Globus pallidus (tissue), 1 donor: ENCODE data around the gene OLFM1.
"Not testable (repeated sequence)": the region's sequence is repeated elsewhere in the genome, so short reads cannot be mapped to it uniquely, and the experiment has no call there.

Experiments
- DNase-seq: peaks from one replicate; pipeline ENCODE4 v3.0.0-alpha.2; 2015; ENCODE audit warnings: low spot score

OLFM1 gene

DNA sequence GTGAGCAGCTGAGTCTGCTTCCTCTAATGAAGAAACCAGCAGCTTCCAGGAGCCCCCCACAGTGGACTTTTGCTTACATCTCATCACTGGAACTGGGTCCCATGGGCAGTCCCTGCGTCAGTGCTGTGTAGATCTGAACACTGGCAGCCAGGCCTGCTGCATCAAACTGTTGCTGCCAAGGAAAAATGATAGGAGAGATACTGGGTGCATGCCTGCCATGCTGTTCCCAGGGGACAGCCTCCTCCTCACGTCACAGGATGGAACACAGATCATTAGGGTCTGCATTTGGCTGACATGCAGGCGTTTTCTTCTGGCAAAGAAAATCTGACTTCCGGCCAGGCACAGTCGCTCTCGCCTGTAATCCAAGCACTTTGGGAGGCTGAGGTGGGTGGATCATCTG lies 67.9 kb downstream of the OLFM1 start:
- DNase-seq, result no peak

GRCh38 chr9:135156525-135157510 lies 69.3 kb downstream of the OLFM1 start:
- no peak for DNase-seq

GRCh38 chr9:135157856-135158563 lies 70.5 kb downstream of the OLFM1 start:
- DNase-seq, result no peak

- no peak for DNase-seq
These were observed 71.1 kb downstream of the OLFM1 start for GRCh38 chr9:135158564-135158937.

DNA sequence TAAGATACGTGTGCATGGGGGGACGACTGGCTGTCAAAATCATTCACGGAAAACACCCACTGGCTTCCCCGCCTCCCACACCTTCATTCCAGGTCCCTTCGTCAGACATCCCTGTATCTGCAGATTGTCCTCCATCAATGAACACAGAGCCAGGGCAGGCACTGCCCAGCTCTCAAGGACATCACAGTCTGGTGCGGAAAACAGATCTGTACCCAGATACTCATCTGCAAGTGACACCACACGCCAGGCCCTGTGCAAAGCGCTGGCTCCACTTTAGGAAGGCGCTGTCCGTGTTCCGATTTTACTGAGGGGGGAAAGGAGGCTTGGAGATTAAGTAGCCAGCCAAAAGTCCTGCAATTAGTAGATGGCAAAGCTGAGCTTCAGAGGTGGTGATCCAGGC lies 72.3 kb downstream of the OLFM1 start:
- no peak for DNase-seq

- DNase-seq, result no peak
These were observed 73.4 kb downstream of the OLFM1 start for GRCh38 chr9:135160862-135161261.

DNA sequence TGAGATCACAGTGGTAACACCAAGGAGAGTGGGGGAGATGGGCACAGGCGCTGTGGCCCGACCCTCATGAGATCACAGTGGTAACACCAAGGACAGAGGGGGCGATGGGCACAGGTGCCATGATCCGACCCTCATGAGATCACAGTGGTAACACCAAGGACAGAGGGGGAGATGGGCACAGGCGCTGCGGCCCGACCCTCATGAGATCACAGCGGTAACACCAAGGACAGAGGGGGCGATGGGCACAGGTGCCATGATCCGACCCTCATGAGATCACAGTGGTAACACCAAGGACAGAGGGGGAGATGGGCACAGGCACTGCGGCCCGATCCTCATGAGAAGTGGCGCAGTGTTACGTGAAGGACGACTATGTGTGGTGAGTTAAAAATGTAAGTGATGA lies 75.1 kb downstream of the OLFM1 start:
- DNase-seq, result not testable (repeated sequence)

- DNase-seq, result no peak
These were observed 75.7 kb downstream of the OLFM1 start for GRCh38 chr9:135163023-135163780.

DNA sequence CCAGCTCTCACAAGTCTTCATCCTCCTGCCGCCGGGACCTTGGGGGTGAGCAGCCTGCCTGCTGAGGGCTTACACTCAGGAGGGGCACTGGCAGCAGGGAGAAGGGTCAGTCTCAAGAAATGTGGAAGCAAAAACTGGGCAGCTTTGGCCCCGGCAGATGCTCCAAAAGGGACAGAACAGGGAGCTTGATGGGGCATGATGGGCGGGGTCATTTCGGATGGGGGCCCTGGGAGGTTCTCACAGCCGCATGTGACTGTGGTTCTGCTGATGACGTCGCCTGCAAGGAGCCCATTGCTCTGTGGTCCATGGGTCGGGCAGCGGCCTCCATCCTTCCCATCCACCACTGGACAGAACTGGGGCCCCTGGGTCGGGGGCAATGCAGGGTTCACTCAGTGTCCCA lies 76.6 kb downstream of the OLFM1 start:
- no peak for DNase-seq

- no peak for DNase-seq
These were observed 77.7 kb downstream of the OLFM1 start for GRCh38 chr9:135165003-135165711.

- no peak for DNase-seq
These were observed 78.5 kb downstream of the OLFM1 start for GRCh38 chr9:135165756-135166519.

- DNase-seq, result no peak
These were observed 79.1 kb downstream of the OLFM1 start for GRCh38 chr9:135166565-135166964.

- no peak for DNase-seq
These were observed 79.9 kb downstream of the OLFM1 start for GRCh38 chr9:135167356-135167755.

DNA sequence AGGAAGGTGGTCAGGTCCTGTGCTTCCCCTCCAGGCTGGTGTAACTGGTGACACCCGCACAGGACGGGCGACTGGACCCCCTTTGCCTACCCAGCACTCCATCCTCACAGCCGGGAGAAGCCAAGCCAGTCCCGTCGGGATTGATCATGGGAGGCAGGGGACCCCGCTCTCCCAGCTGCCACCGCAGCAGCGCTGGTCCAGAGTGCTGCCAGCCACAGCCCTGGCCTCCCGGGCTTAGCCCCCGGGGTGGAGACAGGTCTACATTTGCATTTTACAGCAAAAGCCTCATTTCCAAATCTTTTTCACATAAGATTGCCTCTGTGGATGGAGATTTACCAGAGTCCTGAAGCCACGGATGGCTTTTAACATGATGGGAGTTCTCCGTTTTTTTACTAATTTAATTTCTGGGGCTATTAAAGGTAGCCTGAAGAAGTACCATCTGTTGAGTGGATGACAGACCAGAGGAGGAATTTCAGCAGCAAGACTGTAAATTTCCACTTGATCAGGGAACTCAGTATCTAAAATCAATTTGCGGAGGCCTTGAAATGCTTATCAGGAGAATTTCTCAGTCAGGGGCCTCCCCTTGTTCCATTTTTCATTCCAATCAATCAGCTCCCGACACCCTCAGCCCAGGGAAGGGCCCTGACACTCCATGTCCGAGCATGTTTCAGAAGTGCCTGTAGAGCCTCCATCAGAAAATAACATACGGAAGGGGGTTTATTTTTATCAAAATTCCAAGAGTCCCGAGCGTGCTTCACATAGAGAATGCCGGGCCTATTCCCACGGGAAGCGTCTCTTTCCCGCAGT lies 80.6 kb downstream of the OLFM1 start:
- DNase-seq, result no peak

DNA sequence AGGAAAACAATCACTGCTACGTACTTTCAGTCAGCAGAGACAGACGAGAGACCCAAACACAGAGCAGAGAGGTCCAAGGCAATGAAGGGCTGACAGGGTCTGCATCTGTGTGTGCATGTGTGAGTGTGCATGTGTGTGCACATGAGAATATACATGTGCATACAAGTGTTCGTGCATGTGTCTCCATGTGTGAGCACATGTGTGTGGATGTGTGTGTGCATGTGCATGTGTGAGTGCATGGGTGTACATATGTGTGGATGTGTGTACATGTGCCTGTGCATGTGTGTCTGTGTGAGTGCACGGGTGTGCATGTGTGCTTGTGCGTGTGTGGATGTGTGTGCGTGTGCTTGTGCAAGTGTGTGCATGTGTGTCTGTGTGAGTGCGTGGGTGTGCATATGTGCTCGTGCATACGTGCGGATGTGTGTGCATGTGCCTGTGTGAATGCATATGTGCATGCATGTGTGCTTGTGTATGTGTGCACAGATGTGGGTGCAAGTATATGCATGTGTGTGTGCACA lies 82.3 kb downstream of the OLFM1 start:
- DNase-seq, result no peak

DNA sequence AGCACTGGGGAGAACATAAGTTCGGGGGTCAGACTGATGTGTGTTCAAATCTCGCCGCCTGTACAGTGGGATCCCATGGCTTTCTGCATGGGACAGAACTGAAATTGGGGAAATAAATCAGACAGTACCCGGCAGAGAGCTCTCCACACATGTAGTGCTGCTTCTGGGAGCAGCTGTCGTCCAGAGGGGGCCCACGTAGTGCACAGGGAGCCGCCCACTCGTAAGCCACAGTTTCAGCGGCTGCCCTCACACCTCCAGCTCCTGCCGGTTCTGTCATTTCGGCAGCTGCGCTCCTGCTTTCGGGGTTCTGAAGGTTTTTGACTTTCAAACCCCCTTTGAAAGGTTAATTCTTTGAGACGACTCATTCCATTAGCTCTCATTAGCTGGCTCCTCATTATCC lies 83.1 kb downstream of the OLFM1 start:
- no peak for DNase-seq
